GM04504 (cell line): ENCODE measurements around the gene TDRD9.
A peak's percentile ranks its signal among the peaks of the same experiment; 100 is the strongest.

Source experiments
- DNase-seq: peaks from one replicate; pipeline ENCODE4 v3.0.0-alpha.2; 2012; ENCODE audit warnings: low read depth

TDRD9 gene

GRCh38 chr14:104076743-104077142 lies 148.5 kb downstream of the TDRD9 start:
- DNase-seq: no peak

- peak; percentile 59 for DNase-seq
These were observed 149.8 kb downstream of the TDRD9 start for GRCh38 chr14:104078031-104078455.

- DNase-seq: no peak
These were observed 152.4 kb downstream of the TDRD9 start for GRCh38 chr14:104080376-104081260.

DNA sequence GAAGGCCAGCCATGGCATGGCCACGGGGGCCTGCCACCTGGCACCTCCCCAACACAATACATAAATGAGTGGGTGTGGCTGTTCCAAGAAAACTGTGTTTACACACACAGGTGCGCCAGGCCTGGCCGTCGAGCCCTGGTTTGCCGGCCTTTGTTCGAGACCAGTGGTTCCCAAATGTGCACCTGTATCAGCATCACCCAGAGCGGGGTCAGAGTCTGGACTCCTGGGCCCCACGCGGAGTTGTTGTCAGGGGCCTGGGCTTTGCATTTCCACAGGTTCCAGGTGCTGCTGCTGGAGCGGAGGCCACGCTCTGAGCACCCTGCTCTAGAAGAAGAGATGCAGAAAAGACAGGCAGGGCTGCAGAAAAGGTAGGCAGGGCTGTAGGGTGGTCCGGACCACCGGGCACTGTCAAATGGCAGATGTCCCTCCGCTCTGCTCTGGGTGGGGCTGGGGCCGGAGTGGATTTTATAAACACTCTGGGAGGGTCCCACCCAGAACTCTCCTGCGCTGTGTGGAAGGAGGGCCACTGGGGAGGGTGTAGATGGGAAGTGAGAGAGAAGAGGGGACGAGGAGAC lies 153.1 kb downstream of the TDRD9 start:
- no peak for DNase-seq

DNA sequence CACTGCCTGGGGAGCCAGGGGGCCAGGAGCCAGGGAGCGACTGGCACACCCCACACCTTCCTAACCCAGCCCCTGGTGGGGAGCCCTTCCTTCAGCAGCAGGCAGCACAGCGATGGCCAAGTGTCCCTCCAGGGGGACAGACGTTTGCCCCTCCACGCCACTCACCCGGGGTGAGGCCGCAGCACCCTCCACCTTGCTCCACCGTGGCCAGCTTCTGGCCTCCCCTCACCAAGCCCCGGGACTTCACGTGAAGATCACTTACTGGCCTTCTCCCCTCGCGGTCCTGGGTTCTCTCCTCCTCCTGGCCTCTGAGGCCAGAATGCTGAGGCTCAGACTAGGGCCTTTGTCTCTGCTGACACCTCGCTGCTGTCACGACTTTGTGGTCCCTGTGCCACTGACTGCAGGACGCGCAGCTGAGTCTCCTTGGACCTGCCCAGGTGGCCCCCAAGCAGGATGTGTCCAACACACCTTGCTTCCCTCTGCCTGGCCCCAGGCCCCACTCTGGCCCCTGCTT lies 153.8 kb downstream of the TDRD9 start:
- no peak for DNase-seq

DNA sequence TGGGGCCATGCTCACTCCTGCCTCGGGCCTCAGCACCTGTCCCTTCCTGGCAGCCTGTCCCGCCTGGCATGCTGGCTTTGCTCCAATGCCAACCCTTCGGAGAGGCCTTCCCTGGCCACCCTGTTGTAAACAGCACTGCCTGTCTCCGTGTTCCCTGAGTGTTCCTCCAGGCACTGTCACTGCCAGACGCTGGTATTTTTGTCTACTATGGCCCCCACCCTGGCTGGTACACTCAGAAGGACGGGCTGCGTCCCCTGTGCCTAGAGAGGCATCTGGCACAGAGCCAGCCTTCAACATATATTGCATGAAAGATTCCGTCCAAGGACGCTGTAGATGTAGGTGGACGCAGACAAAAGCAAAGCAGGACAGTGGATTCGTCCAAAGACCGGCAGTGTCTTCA lies 154.6 kb downstream of the TDRD9 start:
- no peak for DNase-seq

DNA sequence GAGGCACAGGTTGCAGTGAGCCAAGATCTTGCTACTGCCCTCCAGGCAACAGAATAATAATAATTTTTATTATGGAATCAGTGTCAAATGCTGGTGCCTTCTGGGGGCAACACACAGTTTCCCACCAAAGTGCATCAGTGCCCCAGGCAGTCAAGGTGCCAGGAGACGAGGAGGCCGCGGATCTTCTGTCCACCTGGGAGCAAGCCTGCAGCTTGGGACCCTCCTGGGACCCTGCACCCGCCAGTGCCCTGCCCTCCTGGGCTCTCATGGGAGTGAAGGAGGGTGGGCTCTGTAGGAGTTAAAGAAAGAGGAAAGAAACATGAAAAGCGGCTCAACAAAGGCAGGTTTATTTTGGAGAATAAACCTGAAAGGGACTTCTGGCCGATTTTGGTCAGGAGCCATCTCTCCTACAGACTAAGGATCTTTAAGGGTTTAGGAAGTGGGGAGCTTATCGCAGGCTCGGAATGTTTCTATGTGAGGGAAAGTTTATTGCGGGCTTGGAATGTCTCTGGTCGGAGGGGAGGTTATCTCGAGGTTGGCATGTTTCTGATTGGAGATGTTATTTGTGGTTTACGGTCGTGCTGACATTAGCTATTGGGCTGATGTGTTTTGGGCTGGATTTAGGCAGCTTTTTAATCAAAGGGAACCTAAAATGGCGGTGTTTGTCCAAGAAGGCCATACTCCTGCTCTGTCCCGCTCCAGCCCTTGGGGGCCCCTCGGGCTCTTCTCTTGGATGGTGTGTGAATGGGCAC lies 156.2 kb downstream of the TDRD9 start:
- no peak for DNase-seq

GRCh38 chr14:104085032-104085888 lies 157.0 kb downstream of the TDRD9 start, which contains the start of gene ASPG:
ASPG (plus strand) TSS chr14:104085700; CDS start chr14:104085771, 71 bp downstream.
- no peak for DNase-seq

DNA sequence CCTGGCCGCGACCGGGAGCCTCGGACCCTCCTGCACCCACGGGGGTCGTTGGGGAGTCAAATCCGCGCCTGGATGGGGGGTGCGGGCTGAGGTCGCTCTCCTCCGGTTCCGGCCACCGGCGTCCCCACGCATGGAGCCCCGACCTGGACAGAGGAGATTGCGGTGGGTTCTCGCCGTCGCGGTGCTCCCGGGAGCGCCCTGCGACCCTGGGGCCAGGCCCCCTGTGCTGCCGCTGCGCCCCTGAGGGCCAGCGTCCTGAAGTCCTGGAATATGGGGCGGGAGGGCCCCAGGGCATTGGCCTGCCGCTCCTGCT lies 157.6 kb downstream of the TDRD9 start:
- DNase-seq: no peak

DNA sequence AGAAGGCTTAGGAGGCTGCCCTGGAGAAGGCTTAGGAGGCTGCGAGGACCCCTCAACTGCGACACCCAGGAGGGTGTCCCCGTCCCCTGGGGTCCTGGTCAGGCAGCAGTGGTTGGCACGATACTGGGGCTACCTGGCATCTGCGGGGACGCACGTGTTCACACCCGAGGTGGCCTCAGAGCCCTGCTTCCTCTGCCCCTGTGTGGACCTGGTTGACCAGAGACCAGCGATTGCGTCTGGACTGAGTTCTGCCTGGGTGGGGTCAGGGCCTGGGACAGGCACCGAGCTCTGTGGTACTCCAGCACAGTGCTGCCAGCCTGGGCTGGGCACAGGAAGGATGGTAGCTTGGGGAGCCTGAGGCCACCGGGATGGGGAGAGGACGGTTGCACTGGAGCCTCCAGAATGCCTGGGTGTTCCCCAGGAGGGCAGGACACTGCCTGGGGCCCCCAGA lies 158.0 kb downstream of the TDRD9 start:
- no peak for DNase-seq

DNA sequence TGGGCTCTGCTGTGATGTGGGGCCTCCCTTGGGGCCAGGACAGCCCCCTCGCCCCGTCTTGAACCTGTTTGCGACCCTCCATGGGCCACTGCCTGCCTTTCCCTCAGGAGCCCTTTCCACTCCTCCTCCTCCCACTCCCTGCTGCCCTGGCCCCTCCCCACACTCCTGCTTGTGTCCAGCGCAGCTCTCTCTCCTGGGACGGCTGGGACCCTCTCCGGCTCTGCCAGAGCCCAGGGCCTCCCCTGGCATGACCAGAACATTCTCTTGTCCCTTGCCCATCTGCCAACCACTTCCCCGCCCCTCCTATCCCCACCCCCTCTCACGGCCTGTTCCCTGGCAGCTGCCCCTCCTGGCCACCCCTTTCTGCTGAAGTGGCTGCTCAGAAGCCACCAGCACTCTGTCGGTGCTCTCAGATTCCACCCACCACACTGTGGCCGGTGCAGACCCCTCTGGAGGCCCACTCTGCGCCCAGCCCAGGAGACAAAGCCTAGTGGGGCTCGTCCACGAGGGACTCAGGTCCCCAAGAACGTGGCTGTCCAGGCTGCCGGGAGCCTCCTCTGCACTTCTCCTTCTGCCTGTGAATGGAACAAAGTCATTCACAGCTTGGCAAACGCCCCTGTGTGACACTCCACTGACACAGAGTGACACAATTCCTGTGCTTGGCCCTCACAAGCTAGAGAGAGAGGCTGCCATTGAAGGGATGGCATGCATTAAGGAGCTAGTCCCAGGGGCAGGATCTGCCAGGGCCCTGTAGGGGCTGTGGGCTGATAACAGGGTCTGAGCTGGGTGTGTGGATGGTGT lies 158.6 kb downstream of the TDRD9 start:
- DNase-seq: no peak

DNA sequence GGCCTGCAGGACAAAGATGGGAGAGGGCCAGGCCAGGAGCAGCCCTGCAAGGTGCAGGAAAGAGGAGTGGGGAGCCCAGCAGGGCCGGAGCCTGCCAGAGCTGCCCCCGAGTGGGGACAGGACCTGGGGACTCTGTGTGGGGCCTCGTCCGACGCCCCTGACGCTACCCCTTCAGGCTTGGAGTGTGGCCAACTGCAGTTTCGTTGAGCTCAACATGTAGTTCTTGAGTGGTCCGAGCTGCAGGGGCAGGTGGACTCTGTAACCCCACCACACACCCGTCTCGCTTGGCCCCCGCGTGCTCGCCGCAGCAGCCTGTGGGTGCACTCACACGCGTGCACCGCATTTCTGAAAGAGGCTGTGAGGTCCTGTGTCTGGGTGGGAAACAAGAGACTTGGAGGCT lies 159.2 kb downstream of the TDRD9 start:
- DNase-seq: no peak

DNA sequence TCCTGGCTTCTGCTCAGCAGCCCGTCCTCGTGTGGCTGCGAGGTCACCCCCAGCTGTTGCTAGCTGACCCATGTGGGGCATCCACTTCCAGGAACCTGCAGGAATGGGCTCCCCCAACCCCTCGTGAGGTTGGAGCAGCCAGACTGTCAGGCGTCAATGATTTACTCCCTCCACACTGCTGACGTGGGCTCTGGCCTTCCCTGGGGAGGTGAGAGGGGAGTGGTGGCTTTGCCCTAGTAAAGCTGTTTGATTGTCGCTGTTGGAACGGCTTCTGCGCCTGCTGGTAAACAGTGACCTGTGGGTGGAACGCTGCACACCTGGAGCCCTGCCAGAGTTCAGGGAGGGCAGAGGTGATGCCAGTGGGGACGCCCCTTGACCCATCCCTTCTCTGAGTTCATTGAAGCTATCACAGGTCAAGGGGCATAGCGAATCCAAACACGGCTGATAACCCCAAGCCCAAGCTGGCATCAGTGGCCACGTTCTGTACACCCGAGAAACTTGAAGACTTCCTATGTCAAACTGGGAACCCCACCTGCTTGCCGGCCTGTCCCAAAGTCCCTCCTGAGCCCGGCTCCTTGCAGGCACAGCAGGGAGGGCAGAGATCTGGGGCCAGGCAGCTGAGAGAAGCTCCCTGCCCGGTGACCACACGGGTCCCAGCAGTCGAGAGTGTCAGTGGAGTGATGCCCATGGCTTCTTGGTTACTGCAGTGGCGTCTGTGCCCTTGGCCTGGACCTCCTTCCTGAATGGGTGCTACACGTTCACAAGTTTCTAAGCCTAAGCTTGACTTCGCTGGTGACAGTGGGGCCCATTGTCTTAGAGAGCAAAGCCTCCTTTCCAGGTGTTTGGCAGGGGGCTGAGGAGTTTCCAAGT lies 160.0 kb downstream of the TDRD9 start:
- no peak for DNase-seq

GRCh38 chr14:104090071-104090748 lies 162.0 kb downstream of the TDRD9 start:
- no peak for DNase-seq

DNA sequence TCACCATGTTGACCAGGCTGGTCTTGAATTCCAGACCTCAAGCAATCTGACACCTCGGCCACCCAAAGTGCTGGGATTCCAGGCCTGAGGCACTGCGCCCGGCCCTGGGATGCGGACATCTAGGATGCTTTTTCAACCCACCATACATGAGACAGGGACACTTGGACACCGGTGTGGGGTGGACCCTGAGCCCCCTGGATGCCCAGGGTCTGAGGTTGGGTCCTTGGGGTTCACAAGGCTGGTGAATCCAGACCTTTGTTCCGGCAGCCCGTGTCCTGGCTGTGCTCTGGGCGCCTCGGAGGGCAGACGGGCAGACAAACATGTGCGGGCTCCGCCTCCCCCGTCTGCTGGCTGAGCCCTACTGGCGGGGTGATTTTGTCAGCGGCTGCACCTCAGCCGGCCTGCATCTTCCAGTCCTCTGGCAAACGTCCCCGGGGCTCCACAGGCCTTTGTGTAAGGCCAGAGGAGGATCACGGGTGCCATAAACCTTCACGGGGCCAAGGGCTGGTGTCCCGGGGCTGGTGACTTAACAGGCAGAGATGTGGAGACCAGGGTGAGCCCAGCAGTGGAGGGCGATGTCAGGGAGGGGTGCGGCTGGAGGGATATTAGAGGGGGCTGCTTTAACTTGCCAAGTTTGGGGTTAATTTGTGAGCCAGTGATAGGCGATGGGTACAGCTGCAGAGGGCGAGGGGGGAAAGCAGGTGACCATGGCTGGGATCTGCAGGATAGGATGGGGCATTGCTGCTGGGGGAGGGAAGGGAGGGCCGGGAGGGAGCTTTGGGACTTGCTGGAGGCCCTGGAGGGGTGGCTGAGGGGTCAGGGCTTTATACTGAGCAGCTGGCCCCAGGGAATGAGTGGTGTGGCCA lies 163.0 kb downstream of the TDRD9 start:
- no peak for DNase-seq

DNA sequence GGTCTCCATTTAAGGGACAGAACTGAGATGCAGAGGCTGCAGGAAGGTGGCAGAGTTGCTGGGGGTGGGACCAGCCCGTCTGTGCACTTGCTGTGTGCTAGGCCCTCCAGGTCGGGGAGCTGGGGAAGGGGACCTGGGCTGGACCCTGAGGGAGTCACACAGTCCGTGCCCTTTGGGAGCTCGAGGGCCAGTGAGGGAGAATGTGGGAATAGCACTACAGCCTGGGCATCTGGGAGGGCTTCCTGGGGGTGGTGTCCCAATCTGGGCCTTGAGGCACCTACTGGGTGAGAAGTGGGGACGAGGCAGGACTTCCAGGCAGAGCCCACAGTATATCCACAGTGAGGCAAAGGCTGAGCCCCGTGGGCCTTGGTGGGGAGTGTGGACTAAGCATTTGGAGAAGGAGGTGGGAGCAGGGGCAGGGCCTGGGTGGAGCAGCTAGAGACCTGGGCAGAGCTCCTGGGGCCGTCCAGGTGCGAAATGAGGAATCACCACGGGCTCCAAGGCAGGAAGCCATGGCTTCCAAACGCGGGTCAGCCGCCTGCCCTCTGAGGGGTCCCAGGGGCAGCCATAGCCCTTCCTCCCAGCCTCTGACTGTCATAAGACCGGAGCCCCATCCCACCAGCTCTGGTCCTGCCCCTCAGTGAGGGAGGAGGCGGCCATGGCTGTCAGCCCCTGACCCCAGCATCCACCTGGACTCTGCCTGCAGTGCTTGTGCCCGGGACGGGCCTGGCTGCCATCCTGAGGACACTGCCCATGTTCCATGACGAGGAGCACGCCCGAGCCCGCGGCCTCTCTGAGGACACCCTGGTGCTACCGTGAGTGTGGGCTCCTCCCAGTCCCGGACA lies 163.9 kb downstream of the TDRD9 start:
- no peak for DNase-seq

DNA sequence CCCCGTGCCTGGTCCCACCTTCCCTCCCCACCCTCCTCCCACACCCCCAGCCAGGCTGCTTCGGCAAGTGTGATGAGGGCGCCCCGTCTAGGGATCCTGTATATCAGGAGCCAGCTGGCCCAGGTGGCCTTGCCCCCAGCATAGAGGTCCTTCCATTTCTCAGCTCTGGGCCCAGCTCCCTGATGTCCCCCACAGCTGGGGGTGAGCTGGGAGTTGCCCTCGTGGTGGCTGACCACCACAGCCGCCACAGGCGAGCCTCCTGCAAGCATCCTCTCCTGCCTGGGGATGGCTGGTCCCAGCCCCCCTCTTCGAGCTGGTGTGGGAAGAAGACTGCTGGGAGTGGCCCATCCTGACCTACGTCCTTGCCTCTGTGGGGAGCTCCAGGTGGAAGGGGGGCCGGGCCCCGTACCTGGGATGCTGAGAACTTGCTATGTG lies 164.7 kb downstream of the TDRD9 start:
- DNase-seq: no peak
